MG63 (cell line): ENCODE data around the gene MTTP. TPM values are rescaled to one million over a fixed set of nuclear protein-coding genes. Genes with fewer than 3 reads are reported as not detected.

ENCODE experiments used
- total RNA-seq: library from RNA; depleted of rRNA; stranded (reverse); fragments of >200 nt; shearing (Covaris generic); gene quantifications from 2 replicates; pipeline ENCODE4 v1.2.3, GENCODE V29; 2014; ENCODE audit warnings: low replicate concordance; rRNA removed

The MTTP gene
- total RNA-seq, 1 experiment from 2014 or later = not detected

Other genes with a start within 250 kb of the MTTP start
- gene ADH1C, start 222.1 kb upstream of the MTTP start, total RNA-seq = not detected in 2 replicates
- not detected in 2 replicates for gene ADH7, start 139.5 kb upstream of the MTTP start, total RNA-seq
- not detected in 2 replicates for gene C4orf17, start 63.8 kb upstream of the MTTP start, total RNA-seq
- 7.9 and 32.2 TPM in 2 replicates for gene TRMT10A, start 10.8 kb upstream of the MTTP start, total RNA-seq
- gene C4orf54, start 83.0 kb downstream of the MTTP start, total RNA-seq = not detected in 2 replicates
- gene DAPP1, start 242.0 kb downstream of the MTTP start, total RNA-seq = not detected in 2 replicates